ENCODE measurements around the gene PLCL2. TPM values are rescaled to one million over a fixed set of nuclear protein-coding genes. Genes with fewer than 3 reads are reported as not detected.

PLCL2 gene
- total RNA-seq, 1 experiment from 2014 or later: 3.0 TPM

GRCh38 chr3:16932877-16933276, 48.1 kb downstream of the PLCL2 start:
- ATAC-seq (no peak), DNase-seq (ENCODE audit: low read depth, low spot score) (no peak)
- Histone ChIP-seq H3K36me3 (ENCODE audit: control insufficient read depth, insufficient read depth, low read length) (no peaks in the 10 kb centered on the region), H3K4me1 (ENCODE audit: control insufficient read depth, insufficient read depth, low read length) (no peaks in the 10 kb centered on the region), H3K4me3 (ENCODE audit: low read depth in 2 of 2, low read length in 2 of 2) (no peak overlapping the region), H3K27ac (ENCODE audit: low read length) (no peak overlapping the region), H3K9me3 (ENCODE audit: control insufficient read depth, insufficient read depth, low read depth, low read length) (no peaks in the 10 kb centered on the region), H3K27me3 (ENCODE audit: control insufficient read depth, insufficient read depth, low read length) (no peaks in the 10 kb centered on the region)
- TF ChIP-seq POLR2AphosphoS5 (IDR thresholded peaks at IDR 0.05; ENCODE audit: low read depth, low read length) (no peak), TCF7L2 (IDR thresholded peaks at IDR 0.05; ENCODE audit: low read depth, low read length) (no peak), REST (IDR thresholded peaks at IDR 0.05; ENCODE audit: insufficient read depth in 1 of 2, low read depth in 2 of 2, low read length in 1 of 2) (no peak), CTCF (IDR thresholded peaks at IDR 0.05) (no peak), SIN3A (IDR thresholded peaks at IDR 0.05; ENCODE audit: borderline replicate concordance, insufficient read depth, low read depth, low read length) (no peak)
- intact Hi-C loops (cut with micrococcal nuclease; ENCODE audit: unreplicated experiment): no loop called here
- BruUV-seq (replicated peaks): no TSS peak
- CTCF ChIA-PET: no interaction called here
- in situ Hi-C loops (cut with HindIII; ENCODE audit: low pct_unique_long_range_greater_than_20kb, low sequenced_read_pairs): no loop called here
- POLR2A ChIA-PET: no interaction called here

- intact Hi-C loops (cut with micrococcal nuclease; ENCODE audit: unreplicated experiment): no loop called here
- TF ChIP-seq TCF7L2 (IDR thresholded peaks at IDR 0.05; ENCODE audit: low read depth, low read length): no peak
- TF ChIP-seq SIN3A (IDR thresholded peaks at IDR 0.05; ENCODE audit: borderline replicate concordance, insufficient read depth, low read depth, low read length): no peak
- no peak for TF ChIP-seq REST (IDR thresholded peaks at IDR 0.05; ENCODE audit: insufficient read depth in 1 of 2, low read depth in 2 of 2, low read length in 1 of 2)
- TF ChIP-seq POLR2AphosphoS5 (IDR thresholded peaks at IDR 0.05; ENCODE audit: low read depth, low read length): no peak
- TF ChIP-seq CTCF (IDR thresholded peaks at IDR 0.05): no peak
- ATAC-seq: no peak
- no peak for DNase-seq (ENCODE audit: low read depth, low spot score)
- in situ Hi-C loops (cut with HindIII; ENCODE audit: low pct_unique_long_range_greater_than_20kb, low sequenced_read_pairs): no loop called here
- no peak overlapping the region for H3K4me3 ChIP-seq (ENCODE audit: low read depth in 2 of 2, low read length in 2 of 2)
- no peaks in the 10 kb centered on the region for H3K9me3 ChIP-seq (ENCODE audit: control insufficient read depth, insufficient read depth, low read depth, low read length)
- CTCF ChIA-PET: no interaction called here
- no peaks in the 10 kb centered on the region for H3K27me3 ChIP-seq (ENCODE audit: control insufficient read depth, insufficient read depth, low read length)
- H3K36me3 ChIP-seq (ENCODE audit: control insufficient read depth, insufficient read depth, low read length): no peaks in the 10 kb centered on the region
- no peaks in the 10 kb centered on the region for H3K4me1 ChIP-seq (ENCODE audit: control insufficient read depth, insufficient read depth, low read length)
- no peak overlapping the region for H3K27ac ChIP-seq (ENCODE audit: low read length)
- BruUV-seq (replicated peaks): no TSS peak
- POLR2A ChIA-PET: no interaction called here
These were observed 51.0 kb downstream of the PLCL2 start for GRCh38 chr3:16935781-16936180.

Data from Panc1 (cell line).